ENCODE data around the gene MEIOC. TPM values are rescaled to one million over a fixed set of nuclear protein-coding genes. Genes with fewer than 3 reads are reported as not detected.

The MEIOC gene
- total RNA-seq, 1 experiment from 2014 or later: 3.0 TPM

GRCh38 chr17:44653384-44653783 lies 2.9 kb upstream of the MEIOC start:
- no peak overlapping the region for H3K23ac ChIP-seq (ENCODE audit: insufficient read length, low read depth, low read length)
- Mint-ChIP-seq H3K9me3 (peaks cover 6 to 12% of the 10 kb centered on the region in 2 experiments), H3K4me1 (peaks cover 0 to 3% of the 10 kb centered on the region in 2 experiments; a peak in 2 of 4 replicates), H3K27me3 (ENCODE audit: low read depth) (peaks cover 82% of the 10 kb centered on the region), H3K36me3 (ENCODE audit: insufficient read depth in 1 of 3, low read depth in 3 of 3) (peaks cover 2 to 9% (median 4%) of the 10 kb centered on the region in 3 experiments; a peak in 5 of 7 replicates), H3K27ac (no peak overlapping the region), H3K4me3 (no peak overlapping the region; a peak in 1 of 5 replicates)
- H3T11ph ChIP-seq (ENCODE audit: low read length): no peak overlapping the region
- DNase-seq: no peak
- H3K23me2 ChIP-seq (ENCODE audit: insufficient read length, low read depth, low read length, poor library complexity, severe bottlenecking): peaks cover 7% of the 10 kb centered on the region
- H3K18ac ChIP-seq (ENCODE audit: insufficient read length, low read depth, low read length): no peak overlapping the region
- H4K8ac ChIP-seq (replicated peaks; ENCODE audit: insufficient read length, low read depth, low read length): no peak overlapping the region
- no peak overlapping the region for H2BK5ac ChIP-seq (ENCODE audit: insufficient read length, low read length)
- no peak overlapping the region for H3K4ac ChIP-seq (ENCODE audit: low read depth, low read length)
- H3K27me3 ChIP-seq (ENCODE audit: insufficient read depth, low read length): peaks cover 9% of the 10 kb centered on the region
- H4K20me1 ChIP-seq (ENCODE audit: control insufficient read depth, insufficient read depth, insufficient read length): no peaks in the 10 kb centered on the region
- no peak overlapping the region for H3K14ac ChIP-seq (ENCODE audit: insufficient read depth, low read length)
- no peak overlapping the region for H2BK15ac ChIP-seq (ENCODE audit: low read depth, low read length)
- H2BK120ac ChIP-seq (ENCODE audit: low read depth, low read length, poor library complexity, severe bottlenecking): no peak overlapping the region
- H3K79me2 ChIP-seq (ENCODE audit: insufficient read depth, low read length): no peaks in the 10 kb centered on the region
- H4K91ac ChIP-seq (ENCODE audit: insufficient read length, low read depth, low read length): no peak overlapping the region
- WGBS (ENCODE audit: extremely low coverage, insufficient read length, low lambda C conversion rate): no CpG with 5 or more reads among the region's 3 CpGs
- no peak for TF ChIP-seq CTCF (conservative IDR thresholded peaks at IDR 0.05)
- no peak overlapping the region for H3K27ac ChIP-seq (ENCODE audit: insufficient read length, low read depth, low read length)
- H3K79me1 ChIP-seq (ENCODE audit: insufficient read depth, low read depth, low read length, poor library complexity, severe bottlenecking): no peaks in the 10 kb centered on the region
- H4K5ac ChIP-seq (ENCODE audit: insufficient read length, low read depth, low read length): no peak overlapping the region
- H3K9me3 ChIP-seq (ENCODE audit: control insufficient read depth, low read depth, low read length): no peaks in the 10 kb centered on the region
- H3K4me1 ChIP-seq (ENCODE audit: insufficient read depth, low read length): no peaks in the 10 kb centered on the region
- H3K9ac ChIP-seq (ENCODE audit: extremely low read depth, insufficient read length, low read length): no peak overlapping the region
- no peak overlapping the region for H2BK20ac ChIP-seq (ENCODE audit: low read depth, low read length, poor library complexity, severe bottlenecking)
- no peak overlapping the region for H2AK5ac ChIP-seq (ENCODE audit: insufficient read length, low read length)
- H2BK12ac ChIP-seq (ENCODE audit: insufficient read length, low read depth, low read length): no peak overlapping the region
- H3K4me2 ChIP-seq (ENCODE audit: insufficient read depth, insufficient read length, low read length): no peak overlapping the region
- H2AFZ ChIP-seq (ENCODE audit: low read length): no peak overlapping the region
- no peak overlapping the region for H3K56ac ChIP-seq (ENCODE audit: insufficient read length, low read depth, low read length)

All from H9 (cell line).